ENCODE data around the gene PTK6. TPM values are rescaled to one million over a fixed set of nuclear protein-coding genes. Genes with fewer than 3 reads are reported as not detected.
A peak's percentile ranks its signal among the peaks of the same experiment; 100 is the strongest.

The PTK6 gene
- total RNA-seq: under 1 TPM in 2 of 4 donors, not detected in 2; 0.28 to 0.36 TPM
- polyA plus RNA-seq: 10 to 100 TPM; 59.5 to 80.7 (median 73.3) TPM

DNA sequence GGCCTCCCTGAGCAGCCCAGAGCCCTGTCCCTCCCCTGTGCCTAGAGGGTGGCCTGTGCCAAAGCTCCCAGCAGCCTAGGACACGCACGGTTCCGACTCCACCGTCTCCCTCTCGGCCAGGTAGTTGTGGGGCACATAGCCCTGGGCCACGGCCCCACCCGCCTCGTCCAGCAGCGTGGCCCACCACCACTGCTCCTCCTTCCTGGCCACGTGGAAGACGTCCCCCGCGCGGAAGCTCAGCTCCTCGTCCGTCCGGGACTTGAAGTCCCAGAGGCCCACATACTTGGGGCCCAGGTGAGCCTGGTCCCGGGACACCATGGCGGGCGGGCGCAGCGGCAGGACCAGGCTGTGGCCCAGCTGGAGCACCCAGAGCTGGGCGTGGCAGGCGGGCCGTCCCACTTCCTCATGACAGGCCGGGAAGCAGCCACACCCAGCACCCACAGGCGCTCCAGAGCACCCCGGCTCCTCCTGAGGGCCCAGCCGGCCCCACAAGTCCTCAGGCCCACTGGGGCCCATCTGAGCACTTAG, at the start of gene PTK6:
Gene PTK6 (minus strand): TSS at position 380 of the 528 bp plus-strand sequence. CDS start 62 bp downstream, at position 318.
- TF ChIP-seq, protein P1, sequence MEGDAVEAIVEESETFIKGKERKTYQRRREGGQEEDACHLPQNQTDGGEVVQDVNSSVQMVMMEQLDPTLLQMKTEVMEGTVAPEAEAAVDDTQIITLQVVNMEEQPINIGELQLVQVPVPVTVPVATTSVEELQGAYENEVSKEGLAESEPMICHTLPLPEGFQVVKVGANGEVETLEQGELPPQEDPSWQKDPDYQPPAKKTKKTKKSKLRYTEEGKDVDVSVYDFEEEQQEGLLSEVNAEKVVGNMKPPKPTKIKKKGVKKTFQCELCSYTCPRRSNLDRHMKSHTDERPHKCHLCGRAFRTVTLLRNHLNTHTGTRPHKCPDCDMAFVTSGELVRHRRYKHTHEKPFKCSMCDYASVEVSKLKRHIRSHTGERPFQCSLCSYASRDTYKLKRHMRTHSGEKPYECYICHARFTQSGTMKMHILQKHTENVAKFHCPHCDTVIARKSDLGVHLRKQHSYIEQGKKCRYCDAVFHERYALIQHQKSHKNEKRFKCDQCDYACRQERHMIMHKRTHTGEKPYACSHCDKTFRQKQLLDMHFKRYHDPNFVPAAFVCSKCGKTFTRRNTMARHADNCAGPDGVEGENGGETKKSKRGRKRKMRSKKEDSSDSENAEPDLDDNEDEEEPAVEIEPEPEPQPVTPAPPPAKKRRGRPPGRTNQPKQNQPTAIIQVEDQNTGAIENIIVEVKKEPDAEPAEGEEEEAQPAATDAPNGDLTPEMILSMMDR (IDR thresholded peaks at IDR 0.05): no peak
- TF ChIP-seq POLR2A (IDR thresholded peaks at IDR 0.05): peak in 1 of 2 donors; percentile 44
- Histone ChIP-seq H3K36me3 (no peaks in the 10 kb centered on the region), H3K27me3 (peaks cover 13 to 53% (median 41%) of the 10 kb centered on the region in 3 donors), H3K27ac (peak within 1 kb of the TSS in 3 of 4 donors; percentile 26 to 46 (median 31)), H3K9me3 (no peaks in the 10 kb centered on the region), H3K4me1 (peaks cover 0 to 11% (median 9%) of the 10 kb centered on the region in 4 donors), H3K4me3 (peak within 1 kb of the TSS in 3 of 4 donors; percentile 20 to 34 (median 26))
- DNase-seq: no peak
- intact Hi-C loops (cut with DNase I): no loop called here
- 10 to 52% methylated on average over 29 of the region's 29 CpGs for WGBS, 2 donors

DNA sequence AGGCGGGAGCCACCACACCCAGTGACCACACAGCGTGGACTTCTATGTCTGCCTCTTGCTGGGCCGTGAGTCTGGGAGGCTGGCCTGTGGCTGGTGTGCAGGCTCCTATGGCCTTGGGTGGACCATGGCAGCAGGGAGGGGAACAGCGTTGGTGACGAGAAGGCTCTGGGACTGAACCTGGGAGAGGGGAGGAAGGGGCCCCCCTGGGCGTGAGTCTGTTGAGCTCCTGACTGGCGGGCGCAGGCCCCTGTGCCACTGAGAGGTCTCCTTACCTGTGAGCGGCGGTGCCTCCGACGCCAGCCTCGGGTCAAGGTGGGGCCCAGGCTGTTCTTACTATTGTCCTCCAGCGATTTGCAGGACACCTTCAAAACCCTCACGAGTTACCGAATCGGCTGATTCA, 49.6 kb upstream of the PTK6 start:
- no peak for DNase-seq
- no peaks in the 10 kb centered on the region for H3K4me1 ChIP-seq
- WGBS, 2 donors: 93 to 94% methylated on average over 17 of the region's 17 CpGs
- H3K27me3 ChIP-seq: no peaks in the 10 kb centered on the region
- H3K9me3 ChIP-seq: no peaks in the 10 kb centered on the region
- TF ChIP-seq POLR2A (IDR thresholded peaks at IDR 0.05) (no peak), POLR2AphosphoS5 (IDR thresholded peaks at IDR 0.05) (no peak), EP300 (IDR thresholded peaks at IDR 0.05) (no peak)
- TF ChIP-seq, protein P1 (IDR thresholded peaks at IDR 0.05): no peak
- H3K36me3 ChIP-seq: peaks cover 16 to 39% (median 21%) of the 10 kb centered on the region in 4 donors
- H3K4me3 ChIP-seq: no peak overlapping the region
- no peak overlapping the region for H3K27ac ChIP-seq
- intact Hi-C loops (cut with DNase I): no loop called here

DNA sequence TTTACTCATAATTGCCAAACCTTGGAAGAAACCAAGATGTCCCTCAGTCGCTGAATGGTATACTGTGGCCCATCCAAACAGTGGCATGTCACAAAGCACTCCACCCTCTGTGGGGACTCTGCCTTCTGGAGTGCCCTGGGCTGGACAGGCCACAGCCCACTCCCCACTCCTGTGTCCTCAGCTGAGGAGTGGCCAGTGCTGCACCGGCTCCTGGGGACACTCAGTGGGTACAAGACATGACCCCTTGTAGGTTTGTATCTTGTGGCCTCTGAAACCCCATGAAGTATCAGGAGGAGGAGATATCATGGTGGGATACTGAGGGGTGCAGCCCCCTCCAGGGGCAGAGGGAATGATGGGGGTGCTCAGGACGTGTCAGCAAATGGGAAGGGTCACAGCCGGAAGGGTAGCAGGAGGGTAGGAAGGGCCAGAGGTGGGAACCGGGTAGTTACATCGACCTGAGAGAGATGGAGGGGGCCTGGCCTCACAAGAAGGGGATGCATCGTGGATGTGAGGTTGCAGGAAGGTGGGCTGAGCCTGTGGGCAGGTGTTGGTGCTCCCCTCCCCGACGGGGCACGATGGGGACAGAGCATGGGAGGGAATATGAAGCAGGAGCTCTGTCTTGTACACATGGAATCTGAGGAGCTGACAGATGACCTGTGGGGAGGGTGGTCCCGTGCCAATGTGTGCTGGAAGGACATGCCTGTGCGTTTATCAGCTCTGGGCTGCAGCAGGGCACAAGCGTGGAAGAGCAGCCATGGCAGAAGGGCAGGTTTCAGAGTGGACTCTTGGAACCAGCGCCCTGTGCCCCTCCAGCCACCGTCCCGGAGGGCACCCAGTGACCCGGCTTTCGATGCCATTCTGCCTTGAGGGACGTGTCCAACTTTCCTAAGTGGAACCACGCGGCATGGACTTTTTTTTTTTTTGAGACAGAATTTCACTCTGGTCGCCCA, 48.7 kb upstream of the PTK6 start:
- intact Hi-C loops (cut with DNase I): no loop called here
- TF ChIP-seq POLR2AphosphoS5 (IDR thresholded peaks at IDR 0.05): no peak
- no peak for TF ChIP-seq POLR2A (IDR thresholded peaks at IDR 0.05)
- TF ChIP-seq EP300 (IDR thresholded peaks at IDR 0.05): no peak
- TF ChIP-seq, protein P1 (IDR thresholded peaks at IDR 0.05): no peak

DNA sequence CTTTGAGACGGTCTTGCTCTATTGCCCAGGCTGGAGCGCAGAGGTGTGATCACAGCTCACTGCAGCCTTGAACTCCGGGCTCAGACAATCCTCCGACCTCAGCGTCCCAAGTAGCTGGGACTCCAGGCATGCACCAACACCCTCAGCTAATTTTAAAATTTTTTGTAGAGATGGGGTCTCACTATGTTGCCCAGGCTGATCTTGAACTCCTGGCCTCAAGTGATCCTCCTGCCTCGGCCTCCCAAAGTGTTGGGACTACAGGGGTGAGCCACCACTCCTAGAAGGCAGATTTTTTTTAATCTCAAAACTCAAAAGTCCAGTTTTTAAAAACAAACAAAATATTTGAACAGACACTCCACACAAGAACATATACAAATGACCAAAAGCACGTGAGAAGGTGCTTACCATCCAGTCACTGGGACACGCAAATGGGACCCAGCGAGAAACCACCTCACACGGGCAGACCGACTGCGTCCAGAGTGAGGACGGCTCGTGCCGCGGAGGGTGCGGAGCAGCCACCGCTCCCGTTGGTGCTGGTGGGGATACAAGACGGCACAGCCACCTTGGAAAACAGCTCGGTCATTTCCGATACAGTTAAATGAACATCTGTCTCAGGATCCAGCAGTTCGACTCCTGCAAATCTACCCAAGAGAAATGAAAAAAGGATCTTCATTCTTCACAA, 45.3 kb upstream of the PTK6 start:
- 86 to 87% methylated on average over 23 of the region's 23 CpGs for WGBS, 2 donors
- H3K36me3 ChIP-seq: no peaks in the 10 kb centered on the region
- H3K27me3 ChIP-seq: no peaks in the 10 kb centered on the region
- intact Hi-C loops (cut with DNase I): no loop called here
- no peak overlapping the region for H3K4me3 ChIP-seq
- H3K27ac ChIP-seq: peak overlapping the region in 2 of 4 donors; percentile 28 to 36
- H3K9me3 ChIP-seq: no peaks in the 10 kb centered on the region
- peaks cover 0 to 3% (median under 1%) of the 10 kb centered on the region in 4 donors for H3K4me1 ChIP-seq
- TF ChIP-seq POLR2AphosphoS5 (IDR thresholded peaks at IDR 0.05) (no peak), POLR2A (IDR thresholded peaks at IDR 0.05) (no peak), EP300 (IDR thresholded peaks at IDR 0.05) (no peak)
- TF ChIP-seq, protein P1 (IDR thresholded peaks at IDR 0.05): no peak
- no peak for DNase-seq

More for the DNA sequence above, 48.7 kb upstream of the PTK6 start:
- H3K27me3 ChIP-seq: no peaks in the 10 kb centered on the region
- 76 to 88% methylated on average over 22 of the region's 22 CpGs for WGBS, 2 donors
- no peaks in the 10 kb centered on the region for H3K9me3 ChIP-seq
- H3K4me3 ChIP-seq: no peak overlapping the region
- no peak overlapping the region for H3K27ac ChIP-seq
- DNase-seq: no peak
- H3K4me1 ChIP-seq: no peaks in the 10 kb centered on the region
- peaks cover 10 to 30% (median 15%) of the 10 kb centered on the region in 4 donors for H3K36me3 ChIP-seq

Measured in sigmoid colon (tissue), 7 donors.